Chondrocyte (in vitro differentiated cells): ENCODE results near the gene EDEM2. TPM values are rescaled to one million over a fixed set of nuclear protein-coding genes. Genes with fewer than 3 reads are reported as not detected.

Experiments used
- DNase-seq: peaks from one replicate; pipeline ENCODE4 v3.0.0; 2021; ENCODE audit warnings: mixed read lengths, low spot score
- H3K27ac Mint-ChIP-seq: one replicate; pipeline ENCODE4 v1.8.0; 2021; ENCODE audit warnings: mild to moderate bottlenecking, moderate library complexity, mixed read lengths; ENCODE audit not compliant: unreplicated experiment
- H3K27me3 Mint-ChIP-seq: 2 replicates; pipeline ENCODE4 v1.8.0; 2021; ENCODE audit warnings: low read depth, mixed read lengths
- H3K36me3 Mint-ChIP-seq: 2 replicates; pipeline ENCODE4 v1.8.0; 2021; ENCODE audit warnings: low read depth, mixed read lengths
- H3K4me1 Mint-ChIP-seq: 2 replicates; pipeline ENCODE4 v1.8.0; 2021; ENCODE audit warnings: low read depth, mild to moderate bottlenecking, mixed read lengths
- H3K4me3 Mint-ChIP-seq: one replicate; pipeline ENCODE4 v1.8.0; 2021; ENCODE audit warnings: mild to moderate bottlenecking, moderate library complexity, mixed read lengths; ENCODE audit not compliant: unreplicated experiment
- H3K9me3 Mint-ChIP-seq: 2 replicates; pipeline ENCODE4 v1.8.0; 2021; ENCODE audit warnings: low read depth, mixed read lengths
- CTCF ChIP-seq: fragments of 200-600 bp; sonication (generic); IDR thresholded peaks from 2 replicates; pipeline ENCODE4 v1.5.0; 2021; ENCODE audit warnings: antibody characterized with exemption, mild to moderate bottlenecking, moderate library complexity
- total RNA-seq: library from RNA; stranded (reverse); gene quantifications from 3 replicates; pipeline ENCODE4 v1.2.1, GENCODE V29; 2021

EDEM2 gene
- total RNA-seq, 1 donor from 2014 or later, result 25.5 TPM

GRCh38 chr20:35093267-35093884 is 53.8 kb downstream of the EDEM2 start:
- peak overlapping the region; percentile 100 for H3K27ac Mint-ChIP-seq
- H3K27me3 Mint-ChIP-seq, result no peaks in the 10 kb centered on the region
- TF ChIP-seq CTCF, result no peak
- H3K36me3 Mint-ChIP-seq, result peaks cover 4% of the 10 kb centered on the region
- H3K4me1 Mint-ChIP-seq, result peaks cover 44% of the 10 kb centered on the region
- DNase-seq, result no peak
- H3K9me3 Mint-ChIP-seq, result no peaks in the 10 kb centered on the region
- peak overlapping the region; percentile 96 for H3K4me3 Mint-ChIP-seq

DNA sequence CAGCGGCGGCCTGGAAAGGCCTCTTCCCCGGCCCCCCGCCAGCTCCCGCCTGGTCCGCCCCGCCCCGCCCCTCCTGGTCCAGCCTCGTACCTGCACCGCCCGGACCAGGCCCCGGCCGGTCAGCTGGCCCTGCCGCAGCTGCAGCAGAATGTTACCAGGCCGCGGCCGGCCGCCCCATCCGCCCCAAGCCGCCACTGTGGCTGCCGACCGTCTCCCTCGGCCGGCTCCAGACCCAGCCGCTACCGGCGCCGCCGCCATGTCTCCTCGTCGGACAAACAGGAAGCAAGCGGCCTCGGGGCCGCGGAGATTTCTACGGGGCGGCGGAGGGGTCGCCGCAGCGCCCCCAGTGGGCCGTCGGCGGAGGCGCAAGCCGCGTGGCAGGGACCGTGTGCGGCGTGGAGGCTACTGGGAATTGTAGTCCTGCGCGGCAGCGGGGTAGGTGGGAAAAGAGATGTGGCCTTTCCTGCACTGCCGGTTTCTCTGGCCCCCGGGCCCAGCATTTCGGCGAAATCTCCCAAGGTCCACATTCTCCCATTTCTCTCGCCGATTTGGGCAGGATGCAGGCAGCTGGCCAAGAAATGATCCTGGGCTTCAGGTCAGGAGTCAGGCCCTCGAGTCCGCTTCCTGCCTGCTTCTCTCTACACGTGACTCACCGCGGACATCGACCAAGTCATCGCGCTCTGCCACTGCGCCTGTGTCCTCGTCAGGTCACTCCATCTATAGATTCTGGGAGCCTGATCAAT is 54.4 kb downstream of the EDEM2 start, which contains the start of gene TRPC4AP:
Gene TRPC4AP, minus strand, starts transcription at position 284 of the 743 bp plus-strand sequence. Its CDS starts 26 bp downstream, at position 258.
- TF ChIP-seq CTCF, result peak; percentile 98
- peak within 1 kb of the TSS; percentile 100 for H3K27ac Mint-ChIP-seq
- no peaks in the 10 kb centered on the region for H3K27me3 Mint-ChIP-seq
- no peaks in the 10 kb centered on the region for H3K9me3 Mint-ChIP-seq
- H3K4me1 Mint-ChIP-seq, result peaks cover 51% of the 10 kb centered on the region
- peak within 1 kb of the TSS; percentile 96 for H3K4me3 Mint-ChIP-seq
- peak; percentile 92 for DNase-seq
- peaks cover 4% of the 10 kb centered on the region for H3K36me3 Mint-ChIP-seq

GRCh38 chr20:35091816-35092523 is 55.2 kb downstream of the EDEM2 start:
- Mint-ChIP-seq H3K4me3 (peak overlapping the region; percentile 96), H3K9me3 (no peaks in the 10 kb centered on the region), H3K27ac (peak overlapping the region; percentile 100), H3K27me3 (no peaks in the 10 kb centered on the region), H3K36me3 (peaks cover 4% of the 10 kb centered on the region), H3K4me1 (peaks cover 56% of the 10 kb centered on the region)
- DNase-seq, result no peak
- no peak for TF ChIP-seq CTCF

DNA sequence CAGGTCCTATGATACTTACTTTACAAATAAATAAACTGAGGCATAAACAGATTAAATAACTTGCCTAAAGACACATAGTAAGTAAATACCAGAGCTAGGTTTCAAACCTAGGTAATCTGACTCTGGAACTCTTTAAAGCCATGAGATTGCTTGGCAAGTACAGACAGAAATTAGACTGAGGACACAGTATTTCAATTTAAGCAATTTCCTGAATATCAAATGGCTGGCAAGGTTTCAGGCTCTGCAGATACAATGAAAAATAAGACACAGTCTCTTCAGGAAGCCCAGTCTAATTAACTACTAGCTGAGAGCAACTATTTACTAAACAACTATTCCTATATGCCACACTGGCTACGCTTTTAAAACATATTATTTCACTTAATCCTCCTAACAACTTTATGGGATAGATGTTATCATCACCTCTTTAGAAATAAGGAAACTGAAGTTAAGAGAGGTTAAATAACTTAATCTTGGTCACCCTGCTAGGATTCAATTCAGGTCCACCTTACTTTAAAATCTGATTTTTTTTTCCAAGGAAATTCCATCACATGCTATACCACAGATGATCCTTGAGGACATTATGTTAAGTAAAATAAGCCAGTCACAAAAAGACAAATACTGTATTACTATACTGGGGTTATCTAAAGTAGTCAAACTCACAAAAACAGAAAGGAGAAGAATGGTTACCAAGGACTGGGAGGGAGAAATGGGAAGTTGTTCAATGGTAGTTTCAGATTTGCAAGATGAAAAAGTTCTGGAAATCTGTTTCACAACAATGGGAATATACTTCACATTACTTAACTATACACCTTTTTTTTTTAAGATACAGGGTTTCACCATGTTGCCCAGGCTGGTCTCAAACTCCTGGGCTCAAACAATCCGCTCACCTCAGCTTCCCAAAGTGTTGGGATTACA is 58.6 kb downstream of the EDEM2 start:
- Mint-ChIP-seq H3K9me3 (no peaks in the 10 kb centered on the region), H3K36me3 (peaks cover 6% of the 10 kb centered on the region), H3K4me3 (no peak overlapping the region), H3K27ac (peak overlapping the region; percentile 76), H3K27me3 (no peaks in the 10 kb centered on the region), H3K4me1 (peaks cover 50% of the 10 kb centered on the region)
- TF ChIP-seq CTCF, result no peak
- no peak for DNase-seq
